HL-60 (cell line): ENCODE measurements around the gene SUPT7L.

Experiments
- POLR2AphosphoS5 ChIP-seq: IDR thresholded peaks from 2 replicates; pipeline ENCODE4 v1.6.1; 2012; ENCODE audit warnings: low read depth
- TF ChIP-seq, protein P1 (sequence below): IDR thresholded peaks from one replicate; pipeline ENCODE4 v1.5.1; 2011; ENCODE audit warnings: low read length, control low read depth, inconsistent platforms; ENCODE audit not compliant: insufficient read depth

DNA sequence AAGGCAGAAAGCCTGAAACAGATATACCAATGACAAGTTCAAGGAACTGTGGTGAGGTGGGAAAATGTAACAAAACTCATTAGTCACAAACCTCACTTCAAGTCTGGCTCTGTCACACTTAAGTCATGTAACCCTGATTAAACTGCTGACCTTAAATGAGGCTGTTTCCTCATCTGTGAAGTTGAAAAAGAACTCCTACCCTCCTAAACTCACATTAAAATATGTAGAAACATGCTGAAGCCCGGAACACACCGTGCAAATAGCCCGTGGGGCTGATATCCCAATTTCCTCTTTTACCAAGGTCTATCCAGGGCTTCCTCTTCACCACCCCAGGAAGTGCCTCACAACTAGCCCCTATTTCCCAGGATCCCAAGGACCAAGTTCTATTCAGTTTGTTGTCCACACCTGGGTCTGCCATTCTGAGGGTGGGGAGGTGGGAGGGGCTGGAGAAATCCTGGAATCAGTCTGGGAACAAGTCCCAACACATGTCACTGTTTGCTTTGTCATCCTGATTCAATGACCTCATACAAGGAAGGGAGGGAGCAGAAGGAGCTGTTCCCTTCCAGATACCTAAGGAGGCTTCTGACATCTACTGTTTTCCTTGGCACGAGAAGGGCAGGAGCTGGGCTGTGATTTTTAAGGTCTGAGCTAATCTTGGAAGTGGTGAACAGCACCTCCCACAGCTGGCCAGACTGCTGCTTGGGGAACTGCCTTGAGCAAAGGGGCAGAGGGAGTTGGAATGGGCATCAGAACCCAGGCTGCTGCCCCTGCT lies 42.6 kb upstream of the SUPT7L start:
- TF ChIP-seq, protein P1, sequence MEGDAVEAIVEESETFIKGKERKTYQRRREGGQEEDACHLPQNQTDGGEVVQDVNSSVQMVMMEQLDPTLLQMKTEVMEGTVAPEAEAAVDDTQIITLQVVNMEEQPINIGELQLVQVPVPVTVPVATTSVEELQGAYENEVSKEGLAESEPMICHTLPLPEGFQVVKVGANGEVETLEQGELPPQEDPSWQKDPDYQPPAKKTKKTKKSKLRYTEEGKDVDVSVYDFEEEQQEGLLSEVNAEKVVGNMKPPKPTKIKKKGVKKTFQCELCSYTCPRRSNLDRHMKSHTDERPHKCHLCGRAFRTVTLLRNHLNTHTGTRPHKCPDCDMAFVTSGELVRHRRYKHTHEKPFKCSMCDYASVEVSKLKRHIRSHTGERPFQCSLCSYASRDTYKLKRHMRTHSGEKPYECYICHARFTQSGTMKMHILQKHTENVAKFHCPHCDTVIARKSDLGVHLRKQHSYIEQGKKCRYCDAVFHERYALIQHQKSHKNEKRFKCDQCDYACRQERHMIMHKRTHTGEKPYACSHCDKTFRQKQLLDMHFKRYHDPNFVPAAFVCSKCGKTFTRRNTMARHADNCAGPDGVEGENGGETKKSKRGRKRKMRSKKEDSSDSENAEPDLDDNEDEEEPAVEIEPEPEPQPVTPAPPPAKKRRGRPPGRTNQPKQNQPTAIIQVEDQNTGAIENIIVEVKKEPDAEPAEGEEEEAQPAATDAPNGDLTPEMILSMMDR, result no peak
- no peak for TF ChIP-seq POLR2AphosphoS5
